Stimulated activated CD8-positive, alpha-beta memory T cell treated with anti-CD3 and anti-CD28 coated beads, Interleukin-12 subunit alpha, Interleukin-12 subunit beta, amount 100 ng/mL, for 24 hours (primary cell): ENCODE results near the gene HIVEP1.
A peak's percentile ranks its signal among the peaks of the same experiment; 100 is the strongest.

ENCODE experiments used
- DNase-seq: peaks from one replicate; pipeline ENCODE4 v3.0.0-alpha.2; 2020; ENCODE audit errors: extremely low read depth

Gene HIVEP1

GRCh38 chr6:11994875-11995461, 17.1 kb upstream of the HIVEP1 start:
- no peak for DNase-seq

GRCh38 chr6:11996751-11997150, 15.4 kb upstream of the HIVEP1 start:
- DNase-seq = no peak

DNA sequence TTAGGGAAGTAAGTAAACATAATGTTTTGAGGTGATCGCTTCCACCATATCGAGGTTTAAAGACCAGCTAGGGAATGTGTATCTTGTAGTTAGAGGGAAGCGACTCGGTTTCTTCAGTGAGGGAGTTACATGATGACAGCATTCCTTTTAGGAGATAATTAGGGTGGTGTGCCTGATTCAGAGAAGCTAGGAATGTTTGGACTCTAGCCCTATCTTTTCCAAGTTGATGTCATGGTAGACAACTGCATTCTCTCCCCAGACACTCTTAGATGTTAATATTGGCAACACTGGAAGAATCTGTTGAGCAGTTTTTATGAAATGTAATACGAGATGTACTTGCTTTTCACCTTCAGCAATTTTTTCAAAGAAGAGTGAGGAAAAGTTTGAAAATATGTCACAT, 12.9 kb upstream of the HIVEP1 start:
- DNase-seq = no peak

DNA sequence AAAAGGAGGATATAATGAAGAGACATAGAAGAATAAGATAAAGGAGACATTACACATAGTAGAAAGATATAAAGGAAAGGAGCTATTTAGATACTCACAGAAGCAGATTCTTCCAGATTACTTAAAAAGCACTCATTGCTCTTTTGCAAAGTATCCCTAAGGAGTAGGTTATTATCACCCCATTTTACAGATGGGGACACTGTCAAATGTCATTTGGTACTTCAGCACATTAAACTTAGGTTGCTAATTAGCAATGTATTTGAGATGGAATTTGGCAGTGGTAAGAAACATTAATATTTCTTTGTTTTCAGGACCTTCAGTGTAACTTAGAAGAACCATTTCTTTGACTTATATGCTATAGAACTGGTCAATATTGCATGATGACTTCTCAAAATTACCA, 11.9 kb upstream of the HIVEP1 start:
- DNase-seq = no peak

DNA sequence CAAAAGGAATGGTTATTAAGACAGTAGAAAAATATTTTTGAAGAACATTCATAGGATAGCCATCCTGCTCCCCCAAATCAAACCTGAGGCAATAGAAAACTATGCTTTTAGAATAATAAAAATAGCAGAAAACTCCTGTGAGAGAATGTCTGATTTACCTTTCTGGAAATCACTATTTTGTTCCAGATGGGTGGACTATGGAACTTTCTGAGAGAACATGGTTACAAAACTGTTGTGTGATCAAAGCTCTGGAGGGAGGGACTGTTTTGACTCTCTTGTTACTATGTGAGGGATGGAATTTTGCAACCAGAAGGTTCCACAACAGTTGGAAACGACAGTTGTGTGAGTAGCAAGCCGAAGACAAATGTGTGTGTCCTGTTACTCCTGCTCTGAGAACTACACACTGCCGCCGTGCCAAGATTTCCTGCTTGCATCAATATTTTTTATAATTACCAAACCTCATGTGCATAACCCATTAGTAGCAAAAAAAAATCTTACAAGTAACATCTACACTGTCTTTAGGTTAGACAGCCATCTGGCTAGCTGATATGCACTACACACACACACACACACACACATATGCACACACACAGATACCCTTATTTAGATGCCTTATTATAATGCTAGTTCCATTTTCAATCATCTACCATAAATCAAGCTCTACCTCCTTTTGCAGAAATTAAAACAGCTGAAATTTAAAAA, 11.0 kb upstream of the HIVEP1 start:
- DNase-seq = no peak

DNA sequence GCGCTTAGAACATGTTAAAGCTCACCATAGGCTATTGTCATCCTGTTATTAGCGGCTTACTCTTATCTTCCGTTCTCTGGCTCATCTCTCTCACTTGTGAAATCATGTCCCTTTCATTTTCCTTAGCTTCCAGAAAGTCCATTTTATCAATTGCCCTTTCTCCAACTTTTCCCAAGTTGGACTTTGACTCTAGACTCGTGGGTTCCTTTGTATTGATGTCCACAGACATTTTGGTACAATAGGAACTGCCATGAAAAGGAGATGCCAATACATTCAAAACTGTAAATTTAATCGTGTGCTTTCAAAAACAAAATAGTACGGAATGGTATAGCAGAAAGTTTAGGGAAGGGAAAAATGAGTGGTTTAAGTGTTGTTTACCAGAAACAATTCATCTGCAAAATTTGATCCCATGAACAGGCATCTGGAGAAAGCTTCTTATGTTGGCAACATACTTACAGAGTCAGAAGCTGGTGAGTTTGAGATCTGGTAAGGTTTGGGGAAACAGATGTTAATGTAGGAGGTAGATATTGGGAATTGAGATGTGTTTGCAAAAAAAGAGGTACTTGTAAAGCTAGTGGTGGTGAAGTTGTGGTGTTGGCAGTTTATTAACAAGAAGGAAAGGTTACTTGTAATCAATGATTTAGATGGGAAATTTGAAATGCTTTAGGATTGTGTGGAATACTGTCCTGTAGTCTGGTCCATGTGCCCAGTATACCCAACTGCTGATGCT, 10.2 kb upstream of the HIVEP1 start:
- no peak for DNase-seq

GRCh38 chr6:12007473-12007872, 4.6 kb upstream of the HIVEP1 start:
- no peak for DNase-seq

GRCh38 chr6:12007887-12008286, 4.2 kb upstream of the HIVEP1 start:
- no peak for DNase-seq

DNA sequence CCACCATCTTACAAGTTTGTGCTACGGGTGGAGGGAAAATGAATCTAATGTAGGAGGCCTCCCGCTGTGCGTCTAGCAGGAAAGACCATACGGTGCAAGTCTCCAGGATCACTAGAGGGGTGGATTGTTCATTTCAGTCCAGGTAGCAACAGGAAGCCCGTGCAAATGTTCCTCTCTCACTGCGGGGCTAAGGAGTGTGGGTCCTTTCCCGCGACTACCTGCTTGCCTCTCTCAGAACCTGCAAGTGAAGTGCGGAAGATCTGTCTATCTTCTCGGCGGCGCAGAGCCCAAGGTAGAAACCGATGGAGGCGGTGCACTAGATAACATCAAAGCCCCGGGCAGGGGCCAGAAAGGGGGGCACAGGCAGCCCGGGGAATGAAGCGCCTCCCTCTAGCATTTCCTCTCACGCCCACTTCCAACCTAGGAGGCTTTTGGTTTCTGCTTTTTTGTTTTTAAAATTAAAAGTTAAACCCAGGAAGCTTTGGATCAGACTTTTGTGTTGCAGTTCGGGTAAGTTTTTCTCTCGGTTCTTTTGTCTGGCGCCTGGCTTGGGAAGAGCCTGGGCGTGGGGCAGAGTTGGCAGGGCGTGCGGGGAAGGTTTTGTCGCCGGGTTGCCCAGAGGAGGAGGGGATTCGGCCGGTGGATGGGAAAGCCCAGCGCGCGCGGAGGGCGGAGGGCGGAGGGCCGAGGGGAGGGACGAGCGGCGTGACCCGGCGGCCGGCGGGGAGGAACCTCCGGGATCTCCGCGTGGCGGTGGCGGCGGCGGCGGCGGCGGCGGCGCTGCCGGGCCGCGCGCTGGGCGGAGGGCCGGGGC, 3.5 kb upstream of the HIVEP1 start:
- DNase-seq = peak; percentile 65

GRCh38 chr6:12009180-12009685, 2.9 kb upstream of the HIVEP1 start:
- DNase-seq = no peak

- DNase-seq = no peak
Measured at GRCh38 chr6:12009876-12010634, 2.1 kb upstream of the HIVEP1 start.

GRCh38 chr6:12010635-12011275, 1.4 kb upstream of the HIVEP1 start:
- DNase-seq = no peak

- peak; percentile 92 for DNase-seq
Measured at GRCh38 chr6:12011276-12012037, 655 bp upstream of the HIVEP1 start.

DNA sequence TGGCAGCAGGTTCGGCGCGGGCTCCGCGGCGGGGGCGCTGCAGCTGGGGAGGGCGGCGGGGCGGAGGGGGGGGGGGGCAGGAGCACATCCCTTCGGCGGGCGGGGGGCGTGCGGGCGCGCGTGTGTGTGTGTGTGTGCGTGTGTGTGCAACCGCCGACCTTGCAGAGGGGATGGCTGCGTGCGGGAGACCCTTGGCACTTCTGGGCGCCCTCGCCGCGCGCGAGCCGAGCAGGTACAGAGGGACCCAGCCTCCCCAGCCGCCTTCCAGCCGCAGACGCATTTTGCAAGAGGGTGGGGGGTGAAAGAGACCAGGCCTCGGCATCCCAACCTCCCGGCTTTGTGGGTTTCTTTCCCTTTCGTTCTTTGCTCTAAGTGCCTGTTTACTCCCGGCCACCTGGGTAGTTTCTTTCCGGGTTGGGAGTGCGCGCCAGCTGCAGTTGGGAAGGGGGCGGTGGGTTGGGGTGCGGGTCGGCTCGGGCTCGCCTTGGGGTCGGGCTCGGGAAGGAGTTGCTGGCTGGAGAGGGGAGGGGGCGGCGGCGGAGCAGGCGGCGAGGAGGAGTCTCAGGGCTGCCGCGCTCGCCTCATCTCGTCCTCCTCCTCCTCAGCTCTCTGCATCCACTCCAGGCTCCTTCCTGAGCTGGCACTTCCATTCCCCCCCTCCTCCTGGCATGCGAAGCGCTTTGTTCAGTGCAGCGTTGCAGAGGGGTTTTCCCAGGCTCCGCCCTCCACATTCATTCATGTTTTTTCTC, 620 bp downstream of the HIVEP1 start:
- DNase-seq = peak; percentile 57

- DNase-seq = no peak
Measured at GRCh38 chr6:12013307-12013719, 1.2 kb downstream of the HIVEP1 start.

DNA sequence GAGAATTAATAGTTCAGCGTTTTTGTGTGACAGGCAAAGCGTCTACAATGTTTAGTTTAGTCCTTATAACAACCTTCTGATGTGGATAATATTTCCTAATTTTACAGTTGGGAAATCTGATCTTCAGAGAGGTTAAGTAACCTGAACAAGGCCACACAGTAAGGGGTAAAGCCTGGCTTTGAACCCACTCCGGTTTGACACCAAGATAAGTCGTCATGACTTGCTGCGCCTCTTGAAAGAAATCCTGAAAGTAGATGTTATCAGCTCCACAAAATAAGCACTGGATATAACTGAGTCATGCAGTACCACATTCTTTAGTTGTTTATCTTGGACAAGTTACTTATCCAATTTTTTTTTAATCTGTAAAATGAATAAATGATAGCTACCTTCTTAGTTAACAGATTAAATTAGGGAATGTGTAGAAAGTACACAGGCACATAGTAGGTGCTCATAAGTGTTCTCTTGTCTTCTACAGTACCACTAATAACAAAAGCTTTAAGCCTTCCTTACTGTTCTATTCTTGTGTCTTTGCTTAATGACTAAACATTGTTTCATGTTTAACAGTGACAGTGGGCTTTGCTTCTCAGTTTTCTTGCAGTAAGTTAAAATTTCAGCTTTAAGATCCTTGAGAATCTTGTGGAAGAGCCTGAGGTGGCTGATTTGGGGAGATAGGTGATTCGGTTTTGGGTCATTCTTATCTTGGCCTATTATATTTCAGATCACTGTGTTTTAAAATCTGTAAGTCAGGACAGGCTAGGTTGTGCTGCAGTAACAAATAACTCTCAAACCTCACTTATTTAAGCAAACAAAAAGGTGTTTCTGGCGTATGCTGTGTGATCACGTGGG, 2.1 kb downstream of the HIVEP1 start:
- no peak for DNase-seq

DNA sequence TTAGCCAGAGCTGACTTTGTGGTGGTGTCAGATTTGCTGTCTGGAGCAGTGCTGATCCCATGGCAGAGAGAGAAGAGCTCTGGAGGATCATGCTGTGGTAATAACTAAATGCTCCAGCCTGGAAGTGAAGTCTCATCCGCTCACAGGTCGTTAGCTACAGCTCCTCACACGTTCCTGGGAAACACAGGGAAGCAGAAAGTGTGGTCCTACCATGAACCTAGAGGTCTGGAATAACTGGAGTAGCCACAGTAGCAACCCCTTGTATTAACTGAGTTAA, 2.7 kb downstream of the HIVEP1 start:
- DNase-seq = no peak

DNA sequence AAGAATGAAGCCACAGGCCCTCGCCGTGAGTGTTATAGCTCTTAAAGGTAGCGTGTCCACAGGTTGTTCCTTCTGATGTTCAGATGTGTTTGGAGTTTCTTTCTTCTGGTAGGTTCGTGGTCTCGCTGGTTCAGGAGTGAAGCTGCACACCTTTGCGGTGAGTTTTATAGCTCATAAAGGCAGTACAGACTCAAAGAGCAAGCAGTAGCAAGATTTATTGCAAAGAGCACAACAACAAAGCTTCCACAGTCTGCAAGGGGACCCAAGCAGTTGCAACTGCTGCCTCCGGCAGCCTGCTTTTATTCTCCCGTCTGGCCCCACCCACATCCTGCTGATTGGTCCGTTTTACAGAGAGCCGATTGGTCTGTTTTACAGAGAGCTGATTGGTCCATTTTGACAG, 5.2 kb downstream of the HIVEP1 start:
- no peak for DNase-seq
